Measurements from ENCODE around the gene CCDC82. TPM values are rescaled to one million over a fixed set of nuclear protein-coding genes. Genes with fewer than 3 reads are reported as not detected.

Gene CCDC82
- polyA plus RNA-seq, 2 of the 4 experiments (the other 2 are of a cell fraction), result 17.6 to 27.6 TPM

- Histone ChIP-seq H3K4me2 (peak overlapping the region; percentile 93), H3K4me1 (peaks cover 31% of the 10 kb centered on the region), H3K9me3 (no peaks in the 10 kb centered on the region), H3K4me3 (peak overlapping the region; percentile 74), H3K27ac (peak overlapping the region; percentile 83 to 85)
- ChIA-PET CTCF (interaction anchor here (0.6 to 6.9 kb wide), 68 partner anchors 7 to 551 kb away, joined by 3 to 51 read pairs (median 5); partner anchors contain the start of genes CCDC82 and JRKL), POLR2A (interaction anchor here (0.6 to 1.5 kb wide), 13 partner anchors 32 to 1162 kb away, joined by 3 to 14 read pairs (median 3); partner anchors contain the start of genes FAM76B and MTMR2)
- ATAC-seq, result peak; percentile 10 to 17; a peak in 4 of 6 replicates
- no peak for FAIRE-seq
- 4% methylated on average over 12 of the region's 13 CpGs for WGBS (ENCODE audit: missing lambda C conversion rate)
- no peak for DNase-seq (ENCODE audit: low read depth in 1 of 2, low spot score in 1 of 2)
- TF ChIP-seq KDM1A (IDR thresholded peaks at IDR 0.05; ENCODE audit: low read depth) (no peak), USF2 (IDR thresholded peaks at IDR 0.05) (no peak)
These were observed 47.4 kb downstream of the CCDC82 start for GRCh38 chr11:96342014-96342960.

GRCh38 chr11:96341211-96342013, 48.3 kb downstream of the CCDC82 start:
- ChIA-PET CTCF (interaction anchor here (1.3 to 6.9 kb wide), 10 partner anchors 19 to 328 kb away, joined by 3 to 51 read pairs (median 6); no protein-coding TSS in a partner anchor), POLR2A (interaction anchor here (0.6 to 0.8 kb wide), 2 partner anchors 34 to 98 kb away, joined by 3 to 4 read pairs; no protein-coding TSS in a partner anchor)
- Histone ChIP-seq H3K4me2 (peak overlapping the region; percentile 93), H3K4me1 (peaks cover 33% of the 10 kb centered on the region), H3K4me3 (peak overlapping the region; percentile 74), H3K27ac (peak overlapping the region; percentile 83 to 85; a peak in 4 of 6 replicates), H3K9me3 (no peaks in the 10 kb centered on the region)
- ATAC-seq (peak; percentile 21 to 40; a peak in 3 of 6 replicates), DNase-seq (ENCODE audit: low read depth in 1 of 2, low spot score in 1 of 2) (peak in 1 of 2 experiments; percentile 9), FAIRE-seq (no peak)
- WGBS (ENCODE audit: missing lambda C conversion rate), result 68% methylated on average over 10 of the region's 26 CpGs
- TF ChIP-seq TFCP2L1 (CRISPR knock-in tag; IDR thresholded peaks at IDR 0.05), result no peak
- no peak for TF ChIP-seq FOXS1 (CRISPR knock-in tag; IDR thresholded peaks at IDR 0.05)
- no peak for TF ChIP-seq CHD4 (IDR thresholded peaks at IDR 0.05; ENCODE audit: borderline replicate concordance)
- TF ChIP-seq NPAS2 (CRISPR knock-in tag; IDR thresholded peaks at IDR 0.05; ENCODE audit: borderline replicate concordance), result no peak
- no peak for TF ChIP-seq KDM1A (IDR thresholded peaks at IDR 0.05; ENCODE audit: low read depth)
- no peak for TF ChIP-seq PBX3 (IDR thresholded peaks at IDR 0.05)
- TF ChIP-seq SMC3 (IDR thresholded peaks at IDR 0.05), result no peak
- TF ChIP-seq ZC3H11A (IDR thresholded peaks at IDR 0.05), result no peak
- TF ChIP-seq POLR2AphosphoS2 (conservative IDR thresholded peaks at IDR 0.05; ENCODE audit: low read length), result no peak
- no peak for TF ChIP-seq FOSL2 (IDR thresholded peaks at IDR 0.05)
- no peak for TF ChIP-seq FOSL2 (CRISPR knock-in tag; IDR thresholded peaks at IDR 0.05)
- no peak for TF ChIP-seq ZNF302 (CRISPR knock-in tag; IDR thresholded peaks at IDR 0.05)
- no peak for TF ChIP-seq RAD21 (conservative IDR thresholded peaks at IDR 0.05 in 1 of 2, IDR thresholded peaks at IDR 0.05 in 1 of 2)
- no peak for TF ChIP-seq BCL3 (IDR thresholded peaks at IDR 0.05)
- TF ChIP-seq RNF2 (IDR thresholded peaks at IDR 0.05; ENCODE audit: borderline replicate concordance, low read depth), result no peak
- TF ChIP-seq HMGXB4 (CRISPR knock-in tag; IDR thresholded peaks at IDR 0.05; ENCODE audit: borderline replicate concordance), result no peak
- no peak for TF ChIP-seq MAFK (IDR thresholded peaks at IDR 0.05; ENCODE audit: partially characterized antibody)
- TF ChIP-seq GATA3 (IDR thresholded peaks at IDR 0.05; ENCODE audit: borderline replicate concordance), result no peak
- TF ChIP-seq NR3C1 (IDR thresholded peaks at IDR 0.05), result no peak

Data from A549 (cell line).